GM19328 (cell line): ENCODE results near the gene ADAMTS13.
A peak's percentile ranks its signal among the peaks of the same experiment; 100 is the strongest.
"Not testable (repeated sequence)": the region's sequence is repeated elsewhere in the genome, so short reads cannot be mapped to it uniquely, and the experiment has no call there.

Source experiments
- ATAC-seq: cut with Tn5 transposase; IDR thresholded peaks from one replicate; pipeline ENCODE4 v1.9.1; 2021; ENCODE audit warnings: mild to moderate bottlenecking, moderate library complexity; ENCODE audit not compliant: unreplicated experiment

ADAMTS13 gene

GRCh38 chr9:133391449-133391848 lies 30.7 kb upstream of the ADAMTS13 start:
- not testable (repeated sequence) for ATAC-seq

- not testable (repeated sequence) for ATAC-seq
Measured at GRCh38 chr9:133392308-133392707, 29.9 kb upstream of the ADAMTS13 start.

GRCh38 chr9:133393399-133393798 lies 28.8 kb upstream of the ADAMTS13 start:
- no peak for ATAC-seq

GRCh38 chr9:133394687-133395271 lies 27.4 kb upstream of the ADAMTS13 start:
- ATAC-seq, result no peak

GRCh38 chr9:133396952-133397351 lies 25.2 kb upstream of the ADAMTS13 start:
- ATAC-seq, result no peak

GRCh38 chr9:133397370-133397769 lies 24.8 kb upstream of the ADAMTS13 start:
- ATAC-seq, result no peak

GRCh38 chr9:133397895-133398294 lies 24.3 kb upstream of the ADAMTS13 start:
- no peak for ATAC-seq

GRCh38 chr9:133400292-133400691 lies 21.9 kb upstream of the ADAMTS13 start:
- ATAC-seq, result no peak

- no peak for ATAC-seq
Measured at GRCh38 chr9:133401588-133401987, 20.6 kb upstream of the ADAMTS13 start.

- no peak for ATAC-seq
Measured at GRCh38 chr9:133402689-133403088, 19.5 kb upstream of the ADAMTS13 start.

- no peak for ATAC-seq
Measured at GRCh38 chr9:133403766-133404453, 18.3 kb upstream of the ADAMTS13 start.

- ATAC-seq, result no peak
Measured at GRCh38 chr9:133404454-133405002, 17.6 kb upstream of the ADAMTS13 start.

- ATAC-seq, result no peak
Measured at GRCh38 chr9:133405508-133406438, 16.4 kb upstream of the ADAMTS13 start.

- ATAC-seq, result no peak
Measured at GRCh38 chr9:133406480-133407307, 15.5 kb upstream of the ADAMTS13 start.

GRCh38 chr9:133408042-133408441 lies 14.1 kb upstream of the ADAMTS13 start:
- ATAC-seq, result no peak

- ATAC-seq, result no peak
Measured at GRCh38 chr9:133415170-133415569, 7.0 kb upstream of the ADAMTS13 start.

- peak; percentile 78 for ATAC-seq
Measured at GRCh38 chr9:133417541-133418461, 4.4 kb upstream of the ADAMTS13 start, which contains the start of gene REXO4. TSS of gene REXO4 (minus strand) at chr9:133418010. CDS start at chr9:133417844, 166 bp downstream.

- ATAC-seq, result no peak
Measured at GRCh38 chr9:133419005-133419404, 3.2 kb upstream of the ADAMTS13 start.

- no peak for ATAC-seq
Measured at GRCh38 chr9:133420392-133420827, 1.8 kb upstream of the ADAMTS13 start.
